ENCODE measurements around the gene SOX21. TPM values are rescaled to one million over a fixed set of nuclear protein-coding genes. Genes with fewer than 3 reads are reported as not detected.

SOX21 gene
- total RNA-seq, 3 donors from 2014 or later (not counting 1 experiment from before 2014, with no cell fraction given) = not detected

DNA sequence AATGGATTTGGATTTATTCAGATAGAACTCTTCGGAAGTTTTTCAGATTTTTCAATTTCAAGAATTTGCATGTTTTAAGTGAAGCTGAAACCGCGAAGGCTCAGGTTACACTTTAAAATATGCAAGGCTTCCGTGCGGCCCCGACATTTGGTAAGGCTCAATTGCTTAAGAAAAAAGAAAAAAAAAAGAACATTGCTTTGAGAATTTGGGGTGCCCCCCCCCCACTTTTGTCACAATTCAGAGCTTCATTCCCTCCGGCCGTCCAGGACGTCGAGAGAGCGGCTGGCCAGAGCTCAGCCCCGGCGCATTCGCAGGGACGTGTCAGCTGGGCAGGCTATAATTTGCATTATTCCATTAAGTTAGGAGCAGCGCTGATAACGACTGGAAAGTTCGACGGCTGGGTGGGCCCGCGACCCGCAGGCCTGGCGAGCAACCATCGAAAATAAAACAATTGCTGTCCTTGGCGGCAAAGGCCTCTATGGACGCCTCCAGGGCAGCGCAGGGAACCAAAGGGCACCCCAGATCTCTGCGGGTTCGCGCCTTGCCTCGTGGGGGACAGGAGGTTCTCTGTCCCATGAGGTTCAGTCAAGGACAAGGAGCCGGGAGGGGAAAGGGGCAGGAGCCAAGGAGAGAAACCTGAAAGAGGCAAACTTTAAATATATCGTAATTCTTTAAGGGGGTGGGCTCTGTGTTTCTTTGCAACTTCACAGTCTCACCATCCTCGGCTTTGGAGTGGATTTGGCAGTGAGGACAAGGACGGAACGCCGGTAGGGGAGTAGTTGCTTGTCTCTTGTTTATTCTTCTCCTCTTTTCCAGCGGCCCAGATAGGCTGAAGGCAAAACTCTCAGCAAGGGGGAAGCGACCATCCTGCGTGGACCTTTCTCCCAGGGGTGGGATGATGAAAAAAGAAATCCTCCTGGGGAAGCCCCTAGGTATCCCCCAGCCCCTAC lies 7.0 kb downstream of the SOX21 start:
- TF ChIP-seq, protein P1, sequence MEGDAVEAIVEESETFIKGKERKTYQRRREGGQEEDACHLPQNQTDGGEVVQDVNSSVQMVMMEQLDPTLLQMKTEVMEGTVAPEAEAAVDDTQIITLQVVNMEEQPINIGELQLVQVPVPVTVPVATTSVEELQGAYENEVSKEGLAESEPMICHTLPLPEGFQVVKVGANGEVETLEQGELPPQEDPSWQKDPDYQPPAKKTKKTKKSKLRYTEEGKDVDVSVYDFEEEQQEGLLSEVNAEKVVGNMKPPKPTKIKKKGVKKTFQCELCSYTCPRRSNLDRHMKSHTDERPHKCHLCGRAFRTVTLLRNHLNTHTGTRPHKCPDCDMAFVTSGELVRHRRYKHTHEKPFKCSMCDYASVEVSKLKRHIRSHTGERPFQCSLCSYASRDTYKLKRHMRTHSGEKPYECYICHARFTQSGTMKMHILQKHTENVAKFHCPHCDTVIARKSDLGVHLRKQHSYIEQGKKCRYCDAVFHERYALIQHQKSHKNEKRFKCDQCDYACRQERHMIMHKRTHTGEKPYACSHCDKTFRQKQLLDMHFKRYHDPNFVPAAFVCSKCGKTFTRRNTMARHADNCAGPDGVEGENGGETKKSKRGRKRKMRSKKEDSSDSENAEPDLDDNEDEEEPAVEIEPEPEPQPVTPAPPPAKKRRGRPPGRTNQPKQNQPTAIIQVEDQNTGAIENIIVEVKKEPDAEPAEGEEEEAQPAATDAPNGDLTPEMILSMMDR (IDR thresholded peaks at IDR 0.05) = no peak
- Histone ChIP-seq H3K27ac (ENCODE audit: low read length) (no peak overlapping the region), H3K4me3 (ENCODE audit: low read length) (no peak overlapping the region), H3K27me3 (ENCODE audit: control insufficient read depth, insufficient read depth, low read length) (peaks cover 67% of the 10 kb centered on the region), H3K36me3 (ENCODE audit: control insufficient read depth, insufficient read depth, low read length) (no peaks in the 10 kb centered on the region), H3K4me1 (ENCODE audit: control insufficient read depth, insufficient read depth, low read length) (peaks cover 3% of the 10 kb centered on the region), H3K9me3 (ENCODE audit: control insufficient read depth, insufficient read depth, low read length) (no peaks in the 10 kb centered on the region)
- H3K36me3 Mint-ChIP-seq = peaks cover 9% of the 10 kb centered on the region
- 16% methylated on average over 39 of the region's 40 CpGs for WGBS (ENCODE audit: insufficient coverage)
- H3K27me3 Mint-ChIP-seq (ENCODE audit: low read depth in 2 of 2) = peaks cover 77 to 93% of the 10 kb centered on the region in 2 donors
- ATAC-seq = no peak
- DNase-seq = no peak
- intact Hi-C loops (cut with micrococcal nuclease) = no loop called here
- H3K9me3 Mint-ChIP-seq = no peaks in the 10 kb centered on the region
- peaks cover 6 to 7% of the 10 kb centered on the region in 2 donors for H3K4me1 Mint-ChIP-seq
- H3K27ac Mint-ChIP-seq = no peak overlapping the region
- no peak overlapping the region for H3K4me3 Mint-ChIP-seq

DNA sequence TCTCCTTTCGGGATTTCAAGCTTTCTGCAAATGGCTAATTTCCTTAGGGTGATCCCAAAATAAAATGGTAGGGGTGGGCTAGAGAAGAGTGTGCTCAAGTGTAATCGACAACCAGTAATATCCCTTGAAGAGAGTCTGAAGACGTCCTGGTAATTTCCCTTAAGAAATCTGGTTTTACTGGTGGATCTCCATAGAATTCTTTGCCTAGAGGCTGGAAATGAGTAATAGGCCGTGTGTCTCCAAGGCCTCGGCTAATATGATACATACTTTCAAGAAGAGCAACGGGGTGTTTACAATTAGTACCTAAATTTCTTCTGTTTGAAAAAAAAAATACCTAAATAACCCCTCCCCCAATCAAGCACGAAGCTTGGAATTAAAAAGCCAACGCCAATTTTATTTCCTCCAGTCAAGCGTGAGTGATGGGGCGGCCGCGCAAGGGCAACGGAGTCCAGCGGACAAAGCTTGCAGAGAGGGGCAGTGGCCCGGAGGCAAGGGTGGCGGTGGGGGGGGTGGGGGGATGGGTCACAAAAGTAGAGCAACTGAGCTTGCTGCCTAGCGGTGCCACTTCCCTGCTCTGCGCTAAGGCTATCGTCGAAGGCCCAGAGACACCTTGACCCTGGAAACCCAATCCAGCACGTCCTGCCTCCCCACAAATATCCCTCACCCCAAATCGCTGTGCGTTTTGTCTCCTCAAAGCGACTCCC lies 7.8 kb downstream of the SOX21 start:
- DNase-seq (no peak), ATAC-seq (no peak)
- Histone ChIP-seq H3K4me3 (ENCODE audit: low read length) (no peak overlapping the region), H3K27me3 (ENCODE audit: control insufficient read depth, insufficient read depth, low read length) (peaks cover 64% of the 10 kb centered on the region), H3K27ac (ENCODE audit: low read length) (no peak overlapping the region), H3K9me3 (ENCODE audit: control insufficient read depth, insufficient read depth, low read length) (no peaks in the 10 kb centered on the region), H3K4me1 (ENCODE audit: control insufficient read depth, insufficient read depth, low read length) (peaks cover 3% of the 10 kb centered on the region), H3K36me3 (ENCODE audit: control insufficient read depth, insufficient read depth, low read length) (no peaks in the 10 kb centered on the region)
- Mint-ChIP-seq H3K27me3 (ENCODE audit: low read depth in 2 of 2) (peaks cover 82 to 93% of the 10 kb centered on the region in 2 donors), H3K4me1 (peaks cover 6 to 7% of the 10 kb centered on the region in 2 donors), H3K27ac (no peak overlapping the region), H3K9me3 (no peaks in the 10 kb centered on the region), H3K4me3 (no peak overlapping the region), H3K36me3 (peaks cover 9% of the 10 kb centered on the region)
- intact Hi-C loops (cut with micrococcal nuclease) = no loop called here
- WGBS (ENCODE audit: insufficient coverage) = 16% methylated on average over 20 of the region's 24 CpGs
- TF ChIP-seq, protein P1 (IDR thresholded peaks at IDR 0.05) = no peak

DNA sequence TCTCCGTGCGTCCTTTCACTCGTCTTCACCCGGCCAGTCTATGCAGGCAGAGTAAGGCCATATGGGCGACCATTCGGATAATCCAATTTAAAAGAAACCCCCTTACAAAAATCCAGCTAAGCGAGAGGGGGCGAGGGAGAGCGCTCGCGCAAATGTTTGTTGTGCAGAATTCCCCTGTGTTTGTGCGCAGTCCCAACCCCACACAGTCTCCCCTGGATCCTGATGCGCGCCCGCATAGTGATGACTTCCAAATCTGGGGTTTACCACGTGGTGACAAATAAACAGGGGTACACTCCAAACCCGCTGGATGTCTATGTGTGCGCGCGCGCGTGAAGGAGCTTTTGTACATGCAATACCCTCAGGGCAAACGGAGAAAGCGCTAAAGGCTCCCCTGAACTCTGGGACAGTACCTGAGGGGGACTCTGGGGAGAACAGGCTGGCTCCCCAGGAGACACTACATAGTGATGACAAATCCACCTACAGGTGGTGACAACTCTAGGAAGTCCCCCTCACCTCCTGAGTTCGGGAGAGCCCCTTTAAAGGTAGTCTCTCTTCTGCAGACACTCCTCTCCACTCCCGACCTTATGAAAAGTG lies 8.5 kb downstream of the SOX21 start:
- no peak overlapping the region for H3K27ac Mint-ChIP-seq
- Histone ChIP-seq H3K36me3 (ENCODE audit: control insufficient read depth, insufficient read depth, low read length) (no peaks in the 10 kb centered on the region), H3K4me3 (ENCODE audit: low read length) (no peak overlapping the region), H3K27me3 (ENCODE audit: control insufficient read depth, insufficient read depth, low read length) (peaks cover 60% of the 10 kb centered on the region), H3K9me3 (ENCODE audit: control insufficient read depth, insufficient read depth, low read length) (no peaks in the 10 kb centered on the region), H3K4me1 (ENCODE audit: control insufficient read depth, insufficient read depth, low read length) (peaks cover 3% of the 10 kb centered on the region), H3K27ac (ENCODE audit: low read length) (no peak overlapping the region)
- H3K4me1 Mint-ChIP-seq = peaks cover 6 to 7% of the 10 kb centered on the region in 2 donors
- intact Hi-C loops (cut with micrococcal nuclease) = no loop called here
- no peak overlapping the region for H3K4me3 Mint-ChIP-seq
- DNase-seq (no peak), ATAC-seq (no peak)
- WGBS (ENCODE audit: insufficient coverage) = 9% methylated on average over 26 of the region's 26 CpGs
- H3K27me3 Mint-ChIP-seq (ENCODE audit: low read depth in 2 of 2) = peaks cover 78 to 88% of the 10 kb centered on the region in 2 donors
- peaks cover 9% of the 10 kb centered on the region for H3K36me3 Mint-ChIP-seq
- H3K9me3 Mint-ChIP-seq = no peaks in the 10 kb centered on the region
- TF ChIP-seq, protein P1 (IDR thresholded peaks at IDR 0.05) = no peak
